Renal cortex interstitium (tissue), 11 donors: ENCODE data around the gene KNSTRN. TPM values are rescaled to one million over a fixed set of nuclear protein-coding genes. Genes with fewer than 3 reads are reported as not detected.

ENCODE experiments used
- DNase-seq, 11 donors: peaks; one replicate each; pipeline ENCODE4 v3.0.0-alpha.2; 2013; ENCODE audit warnings: low read depth in 9 of 11, low spot score in 4 of 11; ENCODE audit errors: extremely low read depth in 1 of 11
- polyA plus RNA-seq, 3 donors: library from polyadenylated mRNA; unstranded; fragments of 120-200 nt; gene quantifications; one replicate each; pipeline ENCODE4 v1.2.1, GENCODE V29; 2013; ENCODE audit not compliant: insufficient read length in 3 of 3

The KNSTRN gene
- polyA plus RNA-seq, 3 donors: 27.9 to 34.6 (median 33.8) TPM

DNA sequence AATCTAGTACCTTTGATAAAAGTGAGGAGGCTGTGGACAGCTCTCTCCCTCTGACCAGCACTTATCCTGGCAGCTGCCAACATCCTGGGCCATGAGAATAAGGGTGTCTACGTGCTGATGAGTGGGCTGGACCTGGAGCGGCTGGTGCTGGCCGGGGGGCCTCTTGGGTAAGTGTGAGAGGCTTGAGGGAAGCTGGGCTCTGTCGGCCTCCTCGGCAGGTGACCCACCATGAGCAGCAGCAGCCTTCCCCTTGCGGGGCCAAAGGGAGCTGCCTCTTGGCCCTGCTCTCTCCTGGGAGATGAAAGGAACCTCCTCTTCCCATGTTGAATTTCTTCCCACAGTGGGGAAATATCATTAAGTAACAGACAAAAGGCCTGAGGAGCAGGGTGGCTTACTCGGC lies 32.3 kb downstream of the KNSTRN start:
- no peak for DNase-seq

DNA sequence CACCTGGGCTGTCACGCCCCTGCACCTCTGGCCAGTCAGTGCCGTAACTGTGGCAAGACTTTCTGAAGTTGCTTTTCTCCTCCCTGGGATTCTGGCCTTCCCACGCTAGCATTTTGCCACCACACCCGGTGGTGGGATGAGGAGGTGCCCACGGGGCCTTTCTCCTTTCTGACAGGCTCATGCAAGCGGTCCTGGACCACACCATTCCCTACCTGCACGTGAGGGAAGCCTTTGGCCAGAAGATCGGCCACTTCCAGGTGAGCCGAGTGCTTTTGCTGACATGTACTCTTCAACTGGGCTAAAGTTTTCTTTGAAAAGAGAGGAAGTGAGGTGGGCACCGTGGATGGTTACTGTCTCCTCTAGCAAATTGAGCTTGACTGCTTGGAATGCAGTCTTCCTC lies 32.7 kb downstream of the KNSTRN start:
- DNase-seq: no peak

DNA sequence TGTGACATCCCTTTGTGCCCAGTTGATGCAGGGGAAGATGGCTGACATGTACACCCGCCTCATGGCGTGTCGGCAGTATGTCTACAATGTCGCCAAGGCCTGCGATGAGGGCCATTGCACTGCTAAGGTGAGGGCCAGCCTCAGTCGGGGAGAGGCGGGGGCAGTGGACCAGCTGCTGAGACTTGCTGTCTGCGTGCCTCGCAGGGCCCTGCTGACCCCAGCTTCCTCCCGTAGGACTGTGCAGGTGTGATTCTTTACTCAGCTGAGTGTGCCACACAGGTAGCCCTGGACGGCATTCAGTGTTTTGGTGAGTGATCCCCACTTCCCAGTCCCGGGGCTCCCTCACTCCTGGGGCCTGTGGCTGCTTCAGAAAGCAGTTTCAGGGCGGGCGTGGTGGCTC lies 33.5 kb downstream of the KNSTRN start:
- DNase-seq: no peak

DNA sequence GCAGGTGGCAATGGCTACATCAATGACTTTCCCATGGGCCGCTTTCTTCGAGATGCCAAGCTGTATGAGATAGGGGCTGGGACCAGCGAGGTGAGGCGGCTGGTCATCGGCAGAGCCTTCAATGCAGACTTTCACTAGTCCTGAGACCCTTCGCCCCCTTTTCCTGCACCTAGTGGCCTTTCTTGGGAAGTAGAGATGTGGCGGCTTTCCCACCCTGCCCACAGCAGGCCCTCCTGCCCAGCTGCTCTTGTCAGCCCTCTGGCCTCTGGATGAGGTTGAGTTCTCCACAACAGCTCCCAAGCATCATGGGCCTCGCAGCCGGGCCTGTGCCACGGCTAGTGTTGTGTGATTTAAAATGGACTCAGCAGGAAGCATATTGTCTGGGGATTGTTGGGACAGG lies 35.6 kb downstream of the KNSTRN start:
- DNase-seq: no peak

DNA sequence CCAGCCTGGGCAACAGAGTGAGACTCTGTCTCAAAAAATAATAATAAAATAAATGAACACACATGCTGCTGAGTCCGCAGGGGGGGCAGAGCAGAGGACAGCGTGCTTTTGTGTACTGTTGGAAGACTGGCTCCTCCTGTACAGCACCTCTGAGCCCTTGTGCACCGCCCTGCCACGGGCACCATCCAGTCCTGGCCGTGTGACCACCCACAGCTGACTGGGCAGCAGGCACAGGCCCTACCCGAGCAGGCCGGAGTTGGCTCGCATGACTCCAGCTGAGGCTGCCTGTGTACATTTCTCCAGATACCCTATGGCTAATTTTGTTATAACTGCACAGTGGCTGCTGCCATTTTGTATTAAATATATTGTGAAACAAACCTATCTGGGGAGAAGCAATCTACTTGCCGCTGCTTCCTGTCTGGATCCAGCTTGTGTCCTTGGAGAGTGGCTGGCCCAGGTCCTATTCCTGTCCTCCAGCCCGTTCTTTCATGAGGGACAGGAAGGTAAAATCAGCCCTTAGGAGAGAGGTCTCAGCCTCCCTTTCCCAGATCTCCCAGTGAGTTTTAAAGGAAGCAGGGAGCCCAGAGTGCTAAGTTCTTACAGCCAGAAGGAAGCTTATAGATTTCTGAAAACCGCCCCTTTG lies 37.7 kb downstream of the KNSTRN start:
- no peak for DNase-seq

DNA sequence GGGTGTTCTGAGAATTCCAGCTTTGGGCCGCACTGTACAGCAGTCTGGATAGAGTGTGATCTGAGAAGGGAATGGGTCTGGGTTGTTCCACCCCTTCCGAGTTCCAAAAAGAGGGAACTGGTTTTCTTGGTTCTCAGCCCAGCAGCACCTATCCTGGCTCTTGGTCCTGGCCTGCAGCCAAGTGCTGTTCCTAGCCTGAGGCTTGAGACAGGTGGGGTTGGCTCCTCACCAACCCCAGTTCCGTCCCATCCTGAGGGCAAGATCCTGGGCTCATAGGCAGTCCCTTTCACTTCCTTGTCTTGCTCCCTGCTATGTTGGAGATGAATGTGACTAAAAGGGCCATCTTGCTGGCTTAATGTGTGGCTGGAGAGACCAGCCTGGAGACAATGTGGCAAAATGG lies 38.3 kb downstream of the KNSTRN start:
- DNase-seq: no peak

DNA sequence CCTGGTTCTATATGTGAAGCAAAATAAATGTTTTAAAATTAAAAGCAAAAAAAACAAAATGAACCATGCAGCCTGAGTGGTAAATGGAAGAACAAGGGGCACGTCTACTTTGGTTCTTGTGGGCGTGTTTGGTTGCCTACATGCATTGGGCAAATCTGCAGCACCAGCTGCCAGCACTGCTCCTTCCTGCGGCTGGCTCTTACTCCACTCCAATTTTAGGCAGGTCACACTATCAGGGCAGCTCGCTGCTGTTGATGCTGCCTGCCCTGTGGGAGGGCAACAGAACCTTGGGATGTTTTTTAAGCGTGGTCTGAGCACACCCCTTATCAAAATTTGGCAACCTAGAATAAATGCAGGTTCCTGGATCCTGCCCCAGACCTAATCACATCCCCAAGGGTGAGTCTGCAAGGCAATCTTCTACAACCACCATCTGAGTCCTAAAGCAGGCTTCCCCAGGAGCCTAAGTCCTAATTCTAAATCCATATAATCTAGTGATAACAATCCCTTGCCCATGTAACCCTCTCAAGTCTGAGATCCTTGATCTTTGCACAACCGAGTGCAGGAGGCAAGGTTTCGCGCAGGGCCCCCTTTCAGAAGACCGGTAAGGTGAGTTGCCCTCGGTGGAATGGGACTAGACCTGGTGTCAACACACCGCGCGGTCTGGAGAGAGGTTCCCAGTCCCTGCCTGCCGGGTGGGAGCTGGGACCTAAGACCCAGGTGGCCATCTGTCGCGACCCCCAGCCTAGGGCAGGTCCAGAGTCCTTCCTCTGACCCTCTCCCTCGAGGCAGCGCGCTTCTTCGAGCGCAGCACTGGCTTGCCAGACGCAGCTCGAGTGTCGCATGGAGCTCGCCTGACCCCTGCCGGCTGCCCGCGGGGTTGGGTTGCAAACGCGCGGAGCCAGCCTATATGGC lies 39.0 kb downstream of the KNSTRN start:
- peak in 2 of 11 donors; percentile 61 to 62 for DNase-seq

DNA sequence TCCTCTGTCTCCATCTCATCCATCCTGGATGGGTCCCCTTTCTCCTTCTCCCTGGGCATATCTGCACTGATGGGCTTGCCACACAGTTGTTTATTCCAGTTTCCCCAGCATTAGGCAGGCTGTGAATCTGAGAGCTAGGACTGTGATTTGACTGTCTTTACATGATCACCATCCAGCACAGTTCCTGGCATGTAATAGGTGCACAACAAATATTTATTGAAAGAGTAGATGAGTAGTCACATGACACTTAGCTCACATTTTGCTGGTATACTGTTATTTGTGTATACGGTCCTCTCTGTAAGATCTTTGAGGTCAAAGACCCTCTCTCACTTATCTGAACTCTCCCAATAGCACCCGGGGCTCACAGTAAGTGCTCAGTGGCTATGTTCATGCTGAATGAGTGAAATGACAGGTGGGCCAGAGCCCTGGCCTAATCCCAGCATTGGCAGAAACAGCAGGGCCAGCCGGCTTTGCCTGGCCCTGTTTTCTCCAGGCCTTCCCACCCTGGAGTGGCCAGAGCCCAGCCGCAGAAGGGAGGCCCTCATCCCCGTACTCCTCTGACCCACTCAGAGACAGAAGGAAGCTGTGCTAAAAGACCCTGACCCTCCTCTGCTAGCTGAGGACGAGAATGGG lies 42.1 kb downstream of the KNSTRN start:
- DNase-seq: no peak

DNA sequence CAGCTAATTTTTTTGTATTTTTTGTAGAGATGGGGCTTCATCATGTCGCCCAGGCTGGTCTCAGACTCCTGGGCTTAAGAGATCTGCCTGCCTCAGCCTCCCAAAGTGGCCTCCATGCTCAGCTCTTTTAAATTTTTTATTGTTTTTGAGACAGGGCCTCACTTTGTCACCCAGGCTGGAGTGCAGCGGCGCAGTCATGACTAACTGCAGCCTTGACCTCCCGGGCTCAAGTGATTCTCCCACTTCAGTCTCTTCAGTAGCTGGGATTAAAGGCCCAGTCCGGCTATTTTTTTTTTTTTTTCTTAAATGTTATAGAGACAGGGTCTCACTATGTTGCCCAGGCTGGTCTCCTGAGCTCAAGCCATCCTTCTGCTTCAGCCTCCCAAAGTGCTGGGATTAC lies 43.2 kb downstream of the KNSTRN start:
- no peak for DNase-seq

DNA sequence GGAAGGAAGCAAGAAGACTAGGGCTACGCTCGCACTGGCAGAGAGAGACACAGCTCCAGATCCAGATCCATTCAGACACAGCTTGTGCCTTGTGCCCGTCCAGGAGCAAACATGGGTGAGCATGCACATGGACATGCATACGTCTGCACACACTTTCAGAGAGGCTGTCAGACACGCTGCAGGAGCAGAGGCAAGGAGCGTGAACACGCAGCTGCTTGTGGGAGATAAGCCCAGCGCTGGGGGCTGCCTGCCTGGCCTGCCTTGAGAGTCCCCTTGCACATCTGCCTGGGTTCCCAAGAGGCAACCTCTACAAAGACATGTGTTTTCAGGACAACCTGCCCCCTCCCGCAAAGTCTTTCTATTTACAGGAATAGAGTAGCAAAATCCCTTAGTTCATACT lies 44.7 kb downstream of the KNSTRN start:
- no peak for DNase-seq

DNA sequence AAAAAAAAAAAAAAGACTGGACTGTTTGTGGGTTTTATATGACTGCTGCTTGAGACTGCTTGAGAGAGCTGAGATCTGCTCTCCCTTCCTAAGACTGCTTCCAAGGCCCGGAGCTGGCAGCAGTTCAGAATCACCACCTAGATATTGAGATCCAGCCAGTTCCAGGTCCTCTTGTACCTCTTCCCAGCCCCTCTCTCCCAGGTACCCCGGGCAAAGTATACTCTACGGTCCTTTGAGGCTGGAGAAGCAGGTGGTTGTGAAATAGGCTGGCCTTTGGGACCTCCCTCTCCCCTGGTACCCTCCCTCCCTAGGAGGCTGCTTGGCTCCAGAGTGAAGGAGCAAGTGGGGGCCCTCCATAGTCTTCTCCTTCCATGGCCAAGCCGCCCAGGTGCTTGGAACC lies 45.7 kb downstream of the KNSTRN start:
- no peak for DNase-seq

DNA sequence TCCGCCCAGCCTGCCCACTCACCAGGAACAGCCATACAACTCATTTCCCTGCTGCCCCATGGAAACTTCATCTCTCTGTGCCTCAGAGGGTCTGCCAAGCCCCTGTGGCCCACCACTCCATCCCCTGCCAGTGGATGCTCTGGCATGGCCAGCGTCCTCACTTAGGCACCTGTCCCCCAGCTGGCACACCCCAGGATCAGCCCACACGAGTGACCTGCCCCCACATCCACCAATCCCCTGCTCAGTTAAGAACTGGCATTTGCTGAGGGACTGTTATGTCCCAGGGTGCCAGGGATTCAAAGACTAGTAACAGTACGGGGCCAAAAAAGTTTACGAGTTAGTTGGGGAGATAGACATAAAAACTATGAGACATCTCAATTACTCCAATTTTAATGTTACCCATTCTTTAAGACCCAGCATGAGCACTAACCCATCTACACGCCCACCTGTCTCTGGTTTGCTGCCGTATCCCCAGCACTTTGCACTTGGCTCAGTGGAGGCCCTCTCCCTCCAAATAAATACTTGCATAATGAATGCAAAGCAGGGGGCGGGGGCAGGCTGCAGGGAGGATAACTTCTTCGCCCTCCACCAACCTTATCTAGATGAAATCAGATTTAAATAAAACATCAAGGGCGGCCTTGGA lies 46.7 kb downstream of the KNSTRN start:
- no peak for DNase-seq

DNA sequence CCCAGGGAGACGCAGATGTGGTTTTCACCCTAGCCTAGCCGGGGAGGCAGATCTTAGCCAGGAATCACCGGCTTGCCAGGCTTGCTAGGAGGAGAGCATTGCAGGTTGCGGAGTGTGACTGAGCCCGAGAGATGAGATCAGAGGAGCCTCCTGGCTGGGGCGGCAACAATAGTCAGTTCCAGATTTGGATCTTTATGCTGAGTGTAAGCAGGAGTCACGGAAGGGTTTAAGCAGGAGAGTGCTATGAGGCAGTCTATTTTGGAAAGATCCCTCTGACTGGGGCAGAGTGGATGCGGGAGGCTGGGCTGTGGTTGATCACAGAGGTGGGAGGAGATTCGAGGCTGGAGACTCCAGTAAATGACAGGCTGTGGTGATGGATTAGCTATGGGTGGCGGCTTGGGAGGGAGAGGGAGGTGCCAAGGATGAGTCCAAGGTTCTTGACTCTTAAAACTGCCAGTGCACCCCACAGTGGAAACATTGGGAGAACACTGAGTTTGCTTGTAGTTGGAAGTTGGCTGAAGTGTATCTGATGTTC lies 47.8 kb downstream of the KNSTRN start:
- no peak for DNase-seq

DNA sequence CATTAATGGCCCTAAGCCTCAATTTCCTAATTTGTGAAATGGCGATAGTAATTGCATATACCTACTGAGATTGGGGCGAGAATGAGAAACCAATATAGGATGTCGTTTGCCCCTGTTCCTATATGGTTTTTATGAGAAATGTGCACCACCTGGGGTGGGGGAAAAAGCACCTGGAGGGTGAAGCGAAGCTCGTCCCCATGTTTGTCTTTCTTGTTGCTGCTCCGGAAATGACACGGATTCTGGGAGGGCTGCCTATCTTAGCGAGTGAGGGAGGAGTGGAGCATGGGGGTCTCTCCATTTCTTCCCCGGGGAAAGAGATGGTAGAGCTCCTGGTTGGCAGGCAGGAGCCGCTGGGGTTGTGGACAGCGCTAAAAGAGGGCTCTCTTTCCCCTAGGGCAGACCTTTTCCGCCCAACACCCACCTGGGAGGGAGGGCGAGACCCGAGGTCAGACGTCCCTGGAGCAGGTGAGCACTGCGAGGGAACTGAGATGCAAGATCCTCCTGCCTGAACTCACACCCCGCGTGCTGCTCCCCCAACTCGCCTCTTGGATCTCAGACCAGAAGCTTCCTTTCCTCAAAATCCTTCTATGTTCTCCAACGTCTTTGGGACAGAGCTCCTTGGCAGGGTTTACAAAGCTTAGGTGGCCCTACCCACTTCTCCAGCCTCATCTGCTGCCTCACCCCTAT lies 52.6 kb downstream of the KNSTRN start:
- DNase-seq: no peak

DNA sequence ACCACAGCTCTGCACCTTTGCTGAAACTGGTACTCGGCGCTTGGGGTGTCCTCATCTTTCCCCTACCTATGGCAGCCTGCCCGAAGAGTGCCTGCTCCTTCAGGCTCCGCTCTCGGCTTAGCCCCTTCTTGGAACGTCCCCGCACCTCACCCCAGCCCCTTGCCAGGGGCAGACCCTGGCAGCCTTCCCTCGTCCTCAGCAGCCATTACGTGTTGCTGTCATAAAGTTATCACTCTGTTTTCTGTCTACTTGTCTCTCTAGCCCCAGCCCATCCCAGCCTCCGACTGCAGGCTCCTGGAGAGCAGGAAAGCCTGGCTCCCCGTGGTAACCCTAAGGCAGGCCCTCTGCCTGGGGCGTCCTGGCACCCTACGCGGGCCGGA lies 53.2 kb downstream of the KNSTRN start:
- no peak for DNase-seq

DNA sequence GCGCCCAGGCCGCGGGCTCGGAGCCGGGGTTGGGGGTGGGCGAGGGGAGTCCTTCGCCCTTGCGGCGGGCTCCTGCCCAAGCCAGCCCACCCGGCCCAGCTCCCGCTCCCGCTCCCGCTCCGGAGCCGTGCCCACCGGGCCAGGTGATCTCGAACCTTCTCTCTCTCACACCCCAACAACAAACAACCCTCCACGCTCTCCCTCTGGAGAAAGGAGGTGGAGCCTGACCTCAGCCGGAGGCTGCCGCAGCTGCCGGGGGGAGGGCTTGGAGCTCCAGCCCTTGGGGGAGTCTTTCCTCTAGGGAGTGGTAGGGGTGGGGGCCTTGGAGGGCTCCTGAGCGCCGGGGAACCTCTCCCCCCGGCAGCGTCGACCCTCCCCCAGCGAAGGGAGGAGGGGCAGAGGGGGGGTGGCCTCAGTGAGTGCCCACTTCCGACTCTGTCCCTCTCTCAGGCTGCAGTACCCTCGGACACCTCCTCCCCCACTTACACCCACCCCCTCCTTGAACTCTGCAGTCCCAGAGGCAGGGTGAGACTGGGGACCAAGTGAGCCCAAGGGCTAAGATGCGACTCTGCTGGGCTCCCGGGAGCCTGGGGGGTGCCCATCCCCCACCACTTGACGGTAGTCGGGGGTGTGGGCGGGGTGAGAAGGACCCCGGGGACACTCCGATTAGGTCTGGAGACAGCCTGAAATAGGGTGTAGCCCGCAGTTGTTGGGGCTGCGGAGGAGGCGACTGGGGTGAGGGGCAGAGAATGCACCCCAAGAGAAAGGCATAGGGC lies 53.8 kb downstream of the KNSTRN start:
- DNase-seq: no peak

DNA sequence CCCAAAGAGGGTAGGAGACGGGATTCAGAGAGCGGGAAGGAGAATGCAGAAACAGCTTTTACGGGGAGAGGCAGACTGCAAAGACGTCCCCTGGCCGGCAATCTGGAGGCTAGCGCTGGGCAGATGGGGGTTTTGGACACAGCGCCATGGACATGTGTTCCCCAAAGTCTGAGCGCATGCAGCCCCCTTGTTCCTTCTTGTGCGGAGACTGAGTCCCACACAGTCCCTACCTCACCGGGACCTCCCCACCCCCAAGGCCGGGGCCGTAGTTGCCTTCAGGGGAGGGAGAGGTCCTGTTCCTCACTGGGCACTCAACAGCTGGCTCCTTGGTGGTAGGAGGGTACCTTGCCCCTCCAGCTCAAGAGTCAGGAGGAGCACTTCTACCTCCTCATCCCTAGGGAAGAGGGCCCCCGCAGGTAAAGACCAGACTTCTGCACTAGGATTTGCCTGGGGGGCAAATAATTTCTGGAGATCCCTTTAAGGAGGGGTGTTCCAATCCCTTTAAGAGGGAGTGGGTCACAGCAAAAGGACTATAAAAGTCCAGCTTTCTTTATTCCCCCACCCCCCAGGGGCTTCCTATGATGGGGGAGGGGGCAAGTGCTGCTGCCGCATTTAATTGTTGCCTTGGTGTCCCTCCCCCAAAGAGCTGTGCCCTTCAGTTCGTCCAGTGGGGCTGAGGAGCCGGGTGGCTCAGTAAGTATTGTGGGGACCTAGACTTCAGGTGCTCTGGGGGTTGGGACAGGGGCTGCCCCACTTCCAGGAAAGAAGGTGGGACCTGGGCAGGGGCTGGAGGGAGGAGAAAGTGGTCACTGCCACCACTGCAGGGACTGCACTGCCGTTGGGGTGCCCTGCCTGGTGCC lies 54.6 kb downstream of the KNSTRN start:
- no peak for DNase-seq
